ENCODE results near the gene SLC25A12. TPM values are rescaled to one million over a fixed set of nuclear protein-coding genes. Genes with fewer than 3 reads are reported as not detected.
A peak's percentile ranks its signal among the peaks of the same experiment; 100 is the strongest.

Gene SLC25A12
- total and polyA plus RNA-seq, 9 of the 15 experiments (the other 6 are each of a cell fraction or from before 2014, with no cell fraction given), result 13.5 to 36.5 (median 21.7) TPM

- TF ChIP-seq PREB (CRISPR knock-in tag; IDR thresholded peaks at IDR 0.05) (no peak), CC2D1A (IDR thresholded peaks at IDR 0.05) (0 out of 2 replicates have a peak, but pooled peaks have one; percentile 13), ETS1 (conservative IDR thresholded peaks at IDR 0.05; ENCODE audit: control insufficient read depth, low read depth, low read length) (0 out of 2 replicates have a peak, but pooled peaks have one; percentile 67), HSF4 (CRISPR knock-in tag; IDR thresholded peaks at IDR 0.05; ENCODE audit: borderline replicate concordance) (no peak), BRD4 (IDR thresholded peaks at IDR 0.05) (peak; percentile 57; the same call in 1 of the 2 replicates), SNIP1 (IDR thresholded peaks at IDR 0.05; ENCODE audit: low read depth) (no peak), MLX (CRISPR knock-in tag; conservative IDR thresholded peaks at IDR 0.05) (no peak; a peak in 1 of 4 replicates), ATF1 (CRISPR knock-in tag; IDR thresholded peaks at IDR 0.05) (peak; percentile 45; the same call in 1 of the 2 replicates), ATF1 (tag; IDR thresholded peaks at IDR 0.05) (peak; percentile 98), ZNF609 (CRISPR knock-in tag; IDR thresholded peaks at IDR 0.05; ENCODE audit: borderline replicate concordance) (no peak; the same call in 1 of the 2 replicates), ZZZ3 (IDR thresholded peaks at IDR 0.05) (peak; percentile 70; the same call in 1 of the 2 replicates), E4F1 (CRISPR knock-in tag; IDR thresholded peaks at IDR 0.05; ENCODE audit: borderline replicate concordance) (peak; percentile 93), SAFB2 (IDR thresholded peaks at IDR 0.05; ENCODE audit: borderline replicate concordance, low read depth, low read length, severe bottlenecking) (no peak), SP1 (CRISPR knock-in tag; IDR thresholded peaks at IDR 0.05) (peak; percentile 99), TAF1 (IDR thresholded peaks at IDR 0.05; ENCODE audit: control insufficient read depth, extremely low read depth, insufficient read depth, low read length, severe bottlenecking) (peak; percentile 81), ELF1 (tag; IDR thresholded peaks at IDR 0.05) (peak; percentile 83)
Measured at GRCh38 chr2:171922230-171923022, 28.4 kb upstream of the SLC25A12 start, which contains the start of gene HAT1 (continued).

All from K562 (cell line).